Measurements from ENCODE around the gene CELA2B.
"Not testable (repeated sequence)": the region's sequence is repeated elsewhere in the genome, so short reads cannot be mapped to it uniquely, and the experiment has no call there.

Gene CELA2B

GRCh38 chr1:15482455-15482854, 6.6 kb downstream of the CELA2B start:
- not testable (repeated sequence) for H3K27me3 ChIP-seq (ENCODE audit: control insufficient read depth in 1 of 2, insufficient read depth in 2 of 2, low read length in 2 of 2); H3K36me3 ChIP-seq (ENCODE audit: control insufficient read depth in 1 of 2, insufficient read depth in 2 of 2, low read length in 2 of 2); H3K9ac ChIP-seq (ENCODE audit: low read depth in 1 of 2, low read length in 2 of 2); H3K4me3 ChIP-seq (ENCODE audit: low read depth in 1 of 2, low read length in 2 of 2); H3K9me3 ChIP-seq (ENCODE audit: control insufficient read depth in 1 of 2, low read length in 2 of 2); H3K27ac ChIP-seq (ENCODE audit: low read depth, low read length); H3K4me1 ChIP-seq (ENCODE audit: control insufficient read depth in 1 of 2, insufficient read depth in 2 of 2, low read length in 2 of 2)

DNA sequence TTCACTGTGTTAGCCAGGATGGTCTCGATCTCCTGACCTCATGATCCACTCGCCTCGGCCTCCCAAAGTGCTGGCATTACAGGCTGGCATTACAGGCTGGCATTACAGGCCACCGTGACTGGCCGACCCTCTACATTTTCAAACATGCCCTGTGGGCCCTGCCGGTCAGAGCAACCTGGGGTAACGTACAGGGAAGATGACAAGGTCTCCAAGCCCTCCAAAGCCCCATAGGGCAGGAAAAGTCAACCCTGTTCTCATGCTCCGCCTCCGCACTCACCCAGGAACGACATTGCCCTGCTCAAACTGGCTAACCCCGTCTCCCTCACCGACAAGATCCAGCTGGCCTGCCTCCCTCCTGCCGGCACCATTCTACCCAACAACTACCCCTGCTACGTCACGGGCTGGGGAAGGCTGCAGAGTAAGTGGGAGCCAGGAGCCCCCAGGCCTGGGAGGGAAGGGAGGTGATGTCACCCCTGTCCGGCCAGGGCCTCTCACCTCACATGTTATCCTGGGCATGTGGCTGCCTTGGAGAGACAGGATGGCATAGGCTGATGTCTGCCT, 7.2 kb downstream of the CELA2B start:
- not testable (repeated sequence) for H3K9me3 ChIP-seq (ENCODE audit: control insufficient read depth in 1 of 2, low read length in 2 of 2); H3K36me3 ChIP-seq (ENCODE audit: control insufficient read depth in 1 of 2, insufficient read depth in 2 of 2, low read length in 2 of 2); H3K4me3 ChIP-seq (ENCODE audit: low read depth in 1 of 2, low read length in 2 of 2); H3K27ac ChIP-seq (ENCODE audit: low read depth, low read length); H3K27me3 ChIP-seq (ENCODE audit: control insufficient read depth in 1 of 2, insufficient read depth in 2 of 2, low read length in 2 of 2); H3K9ac ChIP-seq (ENCODE audit: low read depth in 1 of 2, low read length in 2 of 2); H3K4me1 ChIP-seq (ENCODE audit: control insufficient read depth in 1 of 2, insufficient read depth in 2 of 2, low read length in 2 of 2)

DNA sequence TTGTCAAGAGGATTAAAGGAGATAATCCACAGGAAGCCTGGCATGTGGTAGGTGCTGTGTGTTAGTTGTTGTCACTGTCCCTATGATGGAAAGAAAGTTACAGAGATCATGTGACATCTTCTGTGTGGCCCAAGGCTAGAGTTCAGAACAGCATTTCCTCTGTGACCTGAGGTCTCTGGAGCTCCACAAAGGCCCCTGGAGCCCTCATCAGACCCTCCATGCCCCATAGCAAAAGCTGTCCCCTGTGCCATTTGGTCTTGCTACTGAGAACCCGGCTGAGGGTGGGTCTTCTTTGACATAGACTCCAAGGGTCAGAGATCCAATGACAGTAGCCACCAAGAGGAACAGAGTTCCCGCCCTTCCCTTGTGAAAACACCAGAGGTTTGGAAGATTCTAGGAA, 8.1 kb downstream of the CELA2B start:
- Histone ChIP-seq H3K27me3 (ENCODE audit: control insufficient read depth in 1 of 2, insufficient read depth in 2 of 2, low read length in 2 of 2) (no peaks in the 10 kb centered on the region), H3K4me3 (ENCODE audit: low read depth in 1 of 2, low read length in 2 of 2) (no peak overlapping the region), H3K4me1 (ENCODE audit: control insufficient read depth in 1 of 2, insufficient read depth in 2 of 2, low read length in 2 of 2) (no peaks in the 10 kb centered on the region), H3K9ac (ENCODE audit: low read depth in 1 of 2, low read length in 2 of 2) (no peak overlapping the region), H3K36me3 (ENCODE audit: control insufficient read depth in 1 of 2, insufficient read depth in 2 of 2, low read length in 2 of 2) (no peaks in the 10 kb centered on the region), H3K9me3 (ENCODE audit: control insufficient read depth in 1 of 2, low read length in 2 of 2) (no peaks in the 10 kb centered on the region), H3K27ac (ENCODE audit: low read depth, low read length) (no peak overlapping the region)

- H3K36me3 ChIP-seq (ENCODE audit: control insufficient read depth in 1 of 2, insufficient read depth in 2 of 2, low read length in 2 of 2); H3K9me3 ChIP-seq (ENCODE audit: control insufficient read depth in 1 of 2, low read length in 2 of 2); H3K9ac ChIP-seq (ENCODE audit: low read depth in 1 of 2, low read length in 2 of 2); H3K4me1 ChIP-seq (ENCODE audit: control insufficient read depth in 1 of 2, insufficient read depth in 2 of 2, low read length in 2 of 2); H3K27me3 ChIP-seq (ENCODE audit: control insufficient read depth in 1 of 2, insufficient read depth in 2 of 2, low read length in 2 of 2); H3K4me3 ChIP-seq (ENCODE audit: low read depth in 1 of 2, low read length in 2 of 2); H3K27ac ChIP-seq (ENCODE audit: low read depth, low read length): not testable (repeated sequence)
Measured at GRCh38 chr1:15484443-15484842, 8.5 kb downstream of the CELA2B start.

- Histone ChIP-seq H3K36me3 (ENCODE audit: control insufficient read depth in 1 of 2, insufficient read depth in 2 of 2, low read length in 2 of 2) (no peaks in the 10 kb centered on the region), H3K27me3 (ENCODE audit: control insufficient read depth in 1 of 2, insufficient read depth in 2 of 2, low read length in 2 of 2) (no peaks in the 10 kb centered on the region), H3K27ac (ENCODE audit: low read depth, low read length) (no peak overlapping the region), H3K4me3 (ENCODE audit: low read depth in 1 of 2, low read length in 2 of 2) (no peak overlapping the region), H3K9ac (ENCODE audit: low read depth in 1 of 2, low read length in 2 of 2) (no peak overlapping the region), H3K4me1 (ENCODE audit: control insufficient read depth in 1 of 2, insufficient read depth in 2 of 2, low read length in 2 of 2) (no peaks in the 10 kb centered on the region), H3K9me3 (ENCODE audit: control insufficient read depth in 1 of 2, low read length in 2 of 2) (no peaks in the 10 kb centered on the region)
Measured at GRCh38 chr1:15485636-15486035, 9.7 kb downstream of the CELA2B start.

DNA sequence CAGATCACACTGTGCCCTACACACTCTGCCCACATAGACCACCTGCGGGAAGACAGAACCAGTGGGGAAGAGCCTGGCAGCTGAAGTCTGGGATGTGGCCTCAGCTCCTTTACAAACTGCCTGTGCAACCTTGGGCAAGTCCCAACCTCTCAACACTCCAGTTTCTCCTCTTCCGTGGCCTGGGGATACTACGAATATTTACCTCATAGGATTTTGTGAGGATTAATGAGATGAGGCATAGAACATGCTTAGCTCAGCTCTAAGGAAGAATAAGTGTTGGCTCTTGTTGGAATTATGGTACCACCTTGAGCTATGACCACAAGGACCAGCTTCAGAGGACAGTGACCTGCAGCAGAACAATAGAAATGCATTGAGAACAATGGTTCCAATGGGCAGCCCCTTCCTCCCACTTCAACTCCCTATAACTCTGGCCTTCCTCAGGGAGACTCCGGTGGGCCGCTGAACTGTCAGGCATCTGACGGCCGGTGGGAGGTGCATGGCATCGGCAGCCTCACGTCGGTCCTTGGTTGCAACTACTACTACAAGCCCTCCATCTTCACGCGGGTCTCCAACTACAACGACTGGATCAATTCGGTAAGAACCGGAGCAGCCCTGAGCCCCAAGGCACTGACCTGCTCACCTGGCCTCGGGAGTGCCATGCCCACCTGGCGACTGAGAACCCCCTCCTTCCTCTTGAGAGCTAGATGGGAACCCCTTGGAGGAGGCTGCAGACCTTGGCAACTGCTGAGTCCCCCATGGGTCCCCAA, 11.1 kb downstream of the CELA2B start:
- not testable (repeated sequence) for H3K9me3 ChIP-seq (ENCODE audit: control insufficient read depth in 1 of 2, low read length in 2 of 2); H3K4me1 ChIP-seq (ENCODE audit: control insufficient read depth in 1 of 2, insufficient read depth in 2 of 2, low read length in 2 of 2); H3K36me3 ChIP-seq (ENCODE audit: control insufficient read depth in 1 of 2, insufficient read depth in 2 of 2, low read length in 2 of 2); H3K27me3 ChIP-seq (ENCODE audit: control insufficient read depth in 1 of 2, insufficient read depth in 2 of 2, low read length in 2 of 2); H3K4me3 ChIP-seq (ENCODE audit: low read depth in 1 of 2, low read length in 2 of 2); H3K9ac ChIP-seq (ENCODE audit: low read depth in 1 of 2, low read length in 2 of 2); H3K27ac ChIP-seq (ENCODE audit: low read depth, low read length)

GRCh38 chr1:15488371-15488770, 12.5 kb downstream of the CELA2B start:
- Histone ChIP-seq H3K9ac (ENCODE audit: low read depth in 1 of 2, low read length in 2 of 2) (no peak overlapping the region), H3K4me3 (ENCODE audit: low read depth in 1 of 2, low read length in 2 of 2) (no peak overlapping the region), H3K9me3 (ENCODE audit: control insufficient read depth in 1 of 2, low read length in 2 of 2) (no peaks in the 10 kb centered on the region), H3K36me3 (ENCODE audit: control insufficient read depth in 1 of 2, insufficient read depth in 2 of 2, low read length in 2 of 2) (peaks cover 0 to 12% of the 10 kb centered on the region in 2 donors), H3K27me3 (ENCODE audit: control insufficient read depth in 1 of 2, insufficient read depth in 2 of 2, low read length in 2 of 2) (no peaks in the 10 kb centered on the region), H3K4me1 (ENCODE audit: control insufficient read depth in 1 of 2, insufficient read depth in 2 of 2, low read length in 2 of 2) (no peaks in the 10 kb centered on the region), H3K27ac (ENCODE audit: low read depth, low read length) (no peak overlapping the region)

- Histone ChIP-seq H3K36me3 (ENCODE audit: control insufficient read depth in 1 of 2, insufficient read depth in 2 of 2, low read length in 2 of 2) (peaks cover 0 to 20% of the 10 kb centered on the region in 2 donors), H3K9me3 (ENCODE audit: control insufficient read depth in 1 of 2, low read length in 2 of 2) (no peaks in the 10 kb centered on the region), H3K27me3 (ENCODE audit: control insufficient read depth in 1 of 2, insufficient read depth in 2 of 2, low read length in 2 of 2) (no peaks in the 10 kb centered on the region), H3K27ac (ENCODE audit: low read depth, low read length) (no peak overlapping the region), H3K4me3 (ENCODE audit: low read depth in 1 of 2, low read length in 2 of 2) (no peak overlapping the region), H3K9ac (ENCODE audit: low read depth in 1 of 2, low read length in 2 of 2) (no peak overlapping the region), H3K4me1 (ENCODE audit: control insufficient read depth in 1 of 2, insufficient read depth in 2 of 2, low read length in 2 of 2) (no peaks in the 10 kb centered on the region)
Measured at GRCh38 chr1:15489052-15489736, 13.3 kb downstream of the CELA2B start.

- H3K4me1 ChIP-seq (ENCODE audit: control insufficient read depth in 1 of 2, insufficient read depth in 2 of 2, low read length in 2 of 2); H3K9me3 ChIP-seq (ENCODE audit: control insufficient read depth in 1 of 2, low read length in 2 of 2); H3K9ac ChIP-seq (ENCODE audit: low read depth in 1 of 2, low read length in 2 of 2); H3K4me3 ChIP-seq (ENCODE audit: low read depth in 1 of 2, low read length in 2 of 2); H3K27ac ChIP-seq (ENCODE audit: low read depth, low read length); H3K27me3 ChIP-seq (ENCODE audit: control insufficient read depth in 1 of 2, insufficient read depth in 2 of 2, low read length in 2 of 2): not testable (repeated sequence)
- H3K36me3 ChIP-seq (ENCODE audit: control insufficient read depth in 1 of 2, insufficient read depth in 2 of 2, low read length in 2 of 2) = peaks cover 0 to 28% of the 10 kb centered on the region in 2 donors
Measured at GRCh38 chr1:15491010-15491409, 15.1 kb downstream of the CELA2B start.

- Histone ChIP-seq H3K4me1 (ENCODE audit: control insufficient read depth in 1 of 2, insufficient read depth in 2 of 2, low read length in 2 of 2) (no peaks in the 10 kb centered on the region), H3K4me3 (ENCODE audit: low read depth in 1 of 2, low read length in 2 of 2) (no peak overlapping the region), H3K27me3 (ENCODE audit: control insufficient read depth in 1 of 2, insufficient read depth in 2 of 2, low read length in 2 of 2) (no peaks in the 10 kb centered on the region), H3K9ac (ENCODE audit: low read depth in 1 of 2, low read length in 2 of 2) (no peak overlapping the region), H3K27ac (ENCODE audit: low read depth, low read length) (no peak overlapping the region), H3K36me3 (ENCODE audit: control insufficient read depth in 1 of 2, insufficient read depth in 2 of 2, low read length in 2 of 2) (peaks cover 0 to 28% of the 10 kb centered on the region in 2 donors), H3K9me3 (ENCODE audit: control insufficient read depth in 1 of 2, low read length in 2 of 2) (no peaks in the 10 kb centered on the region)
Measured at GRCh38 chr1:15492596-15492995, 16.7 kb downstream of the CELA2B start.
